GM12878 (cell line): Measurements from ENCODE around the gene PDZD2. TPM values are rescaled to one million over a fixed set of nuclear protein-coding genes. Genes with fewer than 3 reads are reported as not detected.

ENCODE experiments used
- EED ChIP-seq: sonication (generic); IDR thresholded peaks from 2 replicates; pipeline ENCODE4 v1.6.1; 2016; ENCODE audit warnings: antibody characterized with exemption, low read depth
- IRF4 ChIP-seq: IDR thresholded peaks from 2 replicates; pipeline ENCODE4 v1.6.1; 2011; ENCODE audit warnings: low read depth, low read length
- MYB ChIP-seq: fragments of 150-350 bp; IDR thresholded peaks from 2 replicates; pipeline ENCODE4 v1.6.1; 2014; ENCODE audit warnings: mild to moderate bottlenecking, low read depth, low read length, borderline replicate concordance
- ZZZ3 ChIP-seq: IDR thresholded peaks from 2 replicates; pipeline ENCODE4 v1.6.1; 2011; ENCODE audit warnings: low read depth; ENCODE audit not compliant: control insufficient read depth, insufficient read length
- polyA plus RNA-seq, 11 experiments: library from polyadenylated mRNA; depleted of rRNA in 4 of 11; unstranded in 6 of 11; stranded (reverse) in 5 of 11; fragments of >200 nt; fragmentation: Nextera tagmentation in 4 of 11; fragmentation: Illumina TruSeq in 1 of 11; extraction: Ambion mirVana in 4 of 11; extraction: Trizol in 1 of 11; gene quantifications; 1 replicate in 1 of 11; 2 replicates in 10 of 11; pipeline versions ENCODE4 v1.2.1 to v1.2.3, GENCODE V29; 2011 to 2016; ENCODE audit warnings: inconsistent platforms in 2 of 11, missing spikeins in 2 of 11, low read depth in 1 of 11
- total RNA-seq, 4 experiments: library from RNA; depleted of rRNA in 3 of 4; stranded (reverse); fragments of >200 nt in 3 of 4; fragmentation: Illumina TruSeq in 1 of 4; extraction: Trizol in 1 of 4; gene quantifications; 2 replicates each; pipeline versions ENCODE4 v1.2.1 to v1.2.3, GENCODE V29; 2013 to 2021
- TF ChIP-seq, protein P1 (sequence below): fragments of 450-650 bp; IDR thresholded peaks from 2 replicates; pipeline ENCODE4 v1.6.1; 2017; ENCODE audit warnings: mild to moderate bottlenecking, moderate library complexity
- TF ChIP-seq, protein P2 (sequence below): fragments of 450-650 bp; IDR thresholded peaks from 2 replicates; pipeline ENCODE4 v1.6.1; 2016; ENCODE audit warnings: mild to moderate bottlenecking
- TF ChIP-seq, protein P3 (sequence below): IDR thresholded peaks from 2 replicates; pipeline ENCODE4 v1.6.1; 2012; ENCODE audit warnings: low read length, inconsistent platforms
- TF ChIP-seq, protein P4 (sequence below): fragments of 450-650 bp; IDR thresholded peaks from 2 replicates; pipeline ENCODE4 v1.6.1; 2016; ENCODE audit warnings: mild to moderate bottlenecking

PDZD2 gene
- total and polyA plus RNA-seq, 10 of the 15 experiments (the other 5 are each of a cell fraction or from before 2014, with no cell fraction given): 0.01 to 0.58 (median 0.29) TPM; not detected in 3

DNA sequence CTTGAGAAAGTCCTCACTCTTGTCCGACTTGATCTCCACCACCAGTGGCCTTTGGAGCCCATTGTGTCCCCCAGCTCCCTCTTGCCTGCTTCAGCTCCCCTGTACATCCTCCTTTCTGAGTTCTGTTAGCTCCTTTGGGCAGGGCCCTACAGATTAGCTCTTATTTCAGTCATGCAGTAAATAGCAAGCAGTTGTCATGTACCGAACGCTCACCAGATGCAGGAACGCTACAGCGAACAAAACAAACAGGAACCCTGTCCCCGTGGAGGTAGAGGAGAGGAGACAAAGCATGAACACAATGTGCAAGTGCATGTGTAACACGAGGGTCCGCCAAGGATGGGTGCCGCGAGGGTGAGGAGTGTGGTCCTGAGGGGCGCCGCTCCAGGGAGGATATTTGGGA is 111.3 kb downstream of the PDZD2 start (continued):
- TF ChIP-seq, protein P1, sequence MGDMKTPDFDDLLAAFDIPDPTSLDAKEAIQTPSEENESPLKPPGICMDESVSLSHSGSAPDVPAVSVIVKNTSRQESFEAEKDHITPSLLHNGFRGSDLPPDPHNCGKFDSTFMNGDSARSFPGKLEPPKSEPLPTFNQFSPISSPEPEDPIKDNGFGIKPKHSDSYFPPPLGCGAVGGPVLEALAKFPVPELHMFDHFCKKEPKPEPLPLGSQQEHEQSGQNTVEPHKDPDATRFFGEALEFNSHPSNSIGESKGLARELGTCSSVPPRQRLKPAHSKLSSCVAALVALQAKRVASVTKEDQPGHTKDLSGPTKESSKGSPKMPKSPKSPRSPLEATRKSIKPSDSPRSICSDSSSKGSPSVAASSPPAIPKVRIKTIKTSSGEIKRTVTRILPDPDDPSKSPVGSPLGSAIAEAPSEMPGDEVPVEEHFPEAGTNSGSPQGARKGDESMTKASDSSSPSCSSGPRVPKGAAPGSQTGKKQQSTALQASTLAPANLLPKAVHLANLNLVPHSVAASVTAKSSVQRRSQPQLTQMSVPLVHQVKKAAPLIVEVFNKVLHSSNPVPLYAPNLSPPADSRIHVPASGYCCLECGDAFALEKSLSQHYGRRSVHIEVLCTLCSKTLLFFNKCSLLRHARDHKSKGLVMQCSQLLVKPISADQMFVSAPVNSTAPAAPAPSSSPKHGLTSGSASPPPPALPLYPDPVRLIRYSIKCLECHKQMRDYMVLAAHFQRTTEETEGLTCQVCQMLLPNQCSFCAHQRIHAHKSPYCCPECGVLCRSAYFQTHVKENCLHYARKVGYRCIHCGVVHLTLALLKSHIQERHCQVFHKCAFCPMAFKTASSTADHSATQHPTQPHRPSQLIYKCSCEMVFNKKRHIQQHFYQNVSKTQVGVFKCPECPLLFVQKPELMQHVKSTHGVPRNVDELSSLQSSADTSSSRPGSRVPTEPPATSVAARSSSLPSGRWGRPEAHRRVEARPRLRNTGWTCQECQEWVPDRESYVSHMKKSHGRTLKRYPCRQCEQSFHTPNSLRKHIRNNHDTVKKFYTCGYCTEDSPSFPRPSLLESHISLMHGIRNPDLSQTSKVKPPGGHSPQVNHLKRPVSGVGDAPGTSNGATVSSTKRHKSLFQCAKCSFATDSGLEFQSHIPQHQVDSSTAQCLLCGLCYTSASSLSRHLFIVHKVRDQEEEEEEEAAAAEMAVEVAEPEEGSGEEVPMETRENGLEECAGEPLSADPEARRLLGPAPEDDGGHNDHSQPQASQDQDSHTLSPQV: no peak
- TF ChIP-seq, protein P2, sequence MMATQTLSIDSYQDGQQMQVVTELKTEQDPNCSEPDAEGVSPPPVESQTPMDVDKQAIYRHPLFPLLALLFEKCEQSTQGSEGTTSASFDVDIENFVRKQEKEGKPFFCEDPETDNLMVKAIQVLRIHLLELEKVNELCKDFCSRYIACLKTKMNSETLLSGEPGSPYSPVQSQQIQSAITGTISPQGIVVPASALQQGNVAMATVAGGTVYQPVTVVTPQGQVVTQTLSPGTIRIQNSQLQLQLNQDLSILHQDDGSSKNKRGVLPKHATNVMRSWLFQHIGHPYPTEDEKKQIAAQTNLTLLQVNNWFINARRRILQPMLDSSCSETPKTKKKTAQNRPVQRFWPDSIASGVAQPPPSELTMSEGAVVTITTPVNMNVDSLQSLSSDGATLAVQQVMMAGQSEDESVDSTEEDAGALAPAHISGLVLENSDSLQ: no peak
- TF ChIP-seq ZZZ3 (no peak), EED (no peak), MYB (no peak), IRF4 (no peak)
- TF ChIP-seq, protein P3, sequence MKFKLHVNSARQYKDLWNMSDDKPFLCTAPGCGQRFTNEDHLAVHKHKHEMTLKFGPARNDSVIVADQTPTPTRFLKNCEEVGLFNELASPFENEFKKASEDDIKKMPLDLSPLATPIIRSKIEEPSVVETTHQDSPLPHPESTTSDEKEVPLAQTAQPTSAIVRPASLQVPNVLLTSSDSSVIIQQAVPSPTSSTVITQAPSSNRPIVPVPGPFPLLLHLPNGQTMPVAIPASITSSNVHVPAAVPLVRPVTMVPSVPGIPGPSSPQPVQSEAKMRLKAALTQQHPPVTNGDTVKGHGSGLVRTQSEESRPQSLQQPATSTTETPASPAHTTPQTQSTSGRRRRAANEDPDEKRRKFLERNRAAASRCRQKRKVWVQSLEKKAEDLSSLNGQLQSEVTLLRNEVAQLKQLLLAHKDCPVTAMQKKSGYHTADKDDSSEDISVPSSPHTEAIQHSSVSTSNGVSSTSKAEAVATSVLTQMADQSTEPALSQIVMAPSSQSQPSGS: no peak
- TF ChIP-seq, protein P4, sequence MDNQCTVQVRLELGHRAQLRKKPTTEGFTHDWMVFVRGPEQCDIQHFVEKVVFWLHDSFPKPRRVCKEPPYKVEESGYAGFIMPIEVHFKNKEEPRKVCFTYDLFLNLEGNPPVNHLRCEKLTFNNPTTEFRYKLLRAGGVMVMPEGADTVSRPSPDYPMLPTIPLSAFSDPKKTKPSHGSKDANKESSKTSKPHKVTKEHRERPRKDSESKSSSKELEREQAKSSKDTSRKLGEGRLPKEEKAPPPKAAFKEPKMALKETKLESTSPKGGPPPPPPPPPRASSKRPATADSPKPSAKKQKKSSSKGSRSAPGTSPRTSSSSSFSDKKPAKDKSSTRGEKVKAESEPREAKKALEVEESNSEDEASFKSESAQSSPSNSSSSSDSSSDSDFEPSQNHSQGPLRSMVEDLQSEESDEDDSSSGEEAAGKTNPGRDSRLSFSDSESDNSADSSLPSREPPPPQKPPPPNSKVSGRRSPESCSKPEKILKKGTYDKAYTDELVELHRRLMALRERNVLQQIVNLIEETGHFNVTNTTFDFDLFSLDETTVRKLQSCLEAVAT: no peak
